HepG2 (cell line): Measurements from ENCODE around the gene IL11RA. TPM values are rescaled to one million over a fixed set of nuclear protein-coding genes. Genes with fewer than 3 reads are reported as not detected.
A peak's percentile ranks its signal among the peaks of the same experiment; 100 is the strongest.

ENCODE experiments used
- ASH2L ChIP-seq: fragments of 300-600, 200-600 bp; sonication (generic); IDR thresholded peaks from 2 replicates; pipeline ENCODE4 v1.7.0; 2017; ENCODE audit warnings: low read depth, mild to moderate bottlenecking, moderate library complexity, mixed read lengths, low read length; ENCODE audit not compliant: insufficient read length
- CBX5 ChIP-seq: sonication (generic); formaldehyde crosslinking; IDR thresholded peaks from 2 replicates; pipeline ENCODE4 v1.4.0; 2020; ENCODE audit warnings: missing genetic modification reagents, borderline replicate concordance
- FOXM1 ChIP-seq: sonication (generic); formaldehyde crosslinking; IDR thresholded peaks from 2 replicates; pipeline ENCODE4 v1.5.0; 2020; ENCODE audit warnings: missing genetic modification reagents
- HHEX ChIP-seq: IDR thresholded peaks from 2 replicates; pipeline ENCODE4 v1.6.1; 2016; ENCODE audit warnings: control low read depth
- MLLT10 ChIP-seq: sonication (generic); formaldehyde crosslinking; IDR thresholded peaks from 2 replicates; pipeline ENCODE4 v1.4.0; 2020; ENCODE audit warnings: missing genetic modification reagents
- NCOA5 ChIP-seq: sonication (generic); formaldehyde crosslinking; IDR thresholded peaks from 2 replicates; pipeline ENCODE4 v1.4.0; 2020; ENCODE audit warnings: missing genetic modification reagents
- RFX1 ChIP-seq: fragments of 450-650 bp; IDR thresholded peaks from 2 replicates; pipeline ENCODE4 v1.6.1; 2017
- SIN3A ChIP-seq: IDR thresholded peaks from 2 replicates; pipeline ENCODE4 v1.6.1; 2011; ENCODE audit warnings: low read depth, mild to moderate bottlenecking, control low read depth, low read length, borderline replicate concordance
- SP1 ChIP-seq, 2 experiments: fragments of 450-650 bp in 1 of 2; sonication (generic) in 1 of 2; formaldehyde crosslinking in 1 of 2; IDR thresholded peaks; 2 replicates each; pipeline versions ENCODE4 v1.4.0 to v1.6.1; 2016 to 2020; ENCODE audit warnings: missing genetic modification reagents in 1 of 2
- TAF1 ChIP-seq: sonication (generic); formaldehyde crosslinking; IDR thresholded peaks from 2 replicates; pipeline ENCODE4 v1.4.0; 2020; ENCODE audit warnings: missing genetic modification reagents
- ZMYM4 ChIP-seq: sonication (generic); formaldehyde crosslinking; IDR thresholded peaks from 2 replicates; pipeline ENCODE4 v1.8.1; 2023; ENCODE audit warnings: mild to moderate bottlenecking, missing genetic modification reagents
- ZNF556 ChIP-seq: sonication (generic); formaldehyde crosslinking; IDR thresholded peaks from 2 replicates; pipeline ENCODE4 v1.4.0; 2020; ENCODE audit warnings: mild to moderate bottlenecking, missing genetic modification reagents, borderline replicate concordance
- ZNF605 ChIP-seq: sonication (generic); formaldehyde crosslinking; IDR thresholded peaks from 2 replicates; pipeline ENCODE4 v1.8.0; 2022; ENCODE audit warnings: mild to moderate bottlenecking, missing genetic modification reagents
- ZNF768 ChIP-seq: sonication (generic); formaldehyde crosslinking; IDR thresholded peaks from 2 replicates; pipeline ENCODE4 v1.4.0; 2020; ENCODE audit warnings: missing genetic modification reagents
- ZNF788 ChIP-seq: sonication (generic); formaldehyde crosslinking; IDR thresholded peaks from 2 replicates; pipeline ENCODE4 v1.5.0; 2020; ENCODE audit warnings: mild to moderate bottlenecking, missing genetic modification reagents, borderline replicate concordance
- polyA plus RNA-seq, 8 experiments: library from polyadenylated mRNA; depleted of rRNA in 3 of 8; stranded (reverse) in 7 of 8; unstranded in 1 of 8; fragments of >200 nt; fragmentation: Illumina TruSeq in 4 of 8; extraction: Trizol in 4 of 8; gene quantifications; 2 replicates each; pipeline versions ENCODE4 v1.2.1 to v1.2.3, GENCODE V29; 2011 to 2016; ENCODE audit warnings: low read depth in 4 of 8, missing spikeins in 1 of 8, mixed read lengths in 1 of 8; ENCODE audit not compliant: insufficient read depth in 1 of 8
- total RNA-seq, 5 experiments: library from RNA; depleted of rRNA; stranded (reverse); fragments of >200 nt; fragmentation: Illumina TruSeq; extraction: Trizol; gene quantifications; 2 replicates each; pipeline ENCODE4 v1.2.3, GENCODE V29; 2016; ENCODE audit warnings: low read depth in 1 of 5
- TF ChIP-seq, protein P1 (sequence below): sonication (generic); formaldehyde crosslinking; IDR thresholded peaks from 2 replicates; pipeline ENCODE4 v1.4.0; 2020; ENCODE audit warnings: missing genetic modification reagents, low read depth, mild to moderate bottlenecking, borderline replicate concordance
- TF ChIP-seq, protein P2 (sequence below): conservative IDR thresholded peaks from 2 replicates; pipeline ENCODE4 v1.6.1; 2018; ENCODE audit warnings: missing genetic modification reagents
- TF ChIP-seq, protein P3 (sequence below): IDR thresholded peaks from 2 replicates; pipeline ENCODE4 v1.6.1; 2018; ENCODE audit warnings: missing genetic modification reagents, mild to moderate bottlenecking, missing compliant biosample characterization
- TF ChIP-seq, protein P4 (sequence below): sonication (generic); formaldehyde crosslinking; IDR thresholded peaks from 2 replicates; pipeline ENCODE4; 2020; ENCODE audit warnings: missing genetic modification reagents, mild to moderate bottlenecking, borderline replicate concordance
- TF ChIP-seq, protein P5 (sequence below): sonication (generic); formaldehyde crosslinking; IDR thresholded peaks from 2 replicates; pipeline ENCODE4 v1.8.1; 2023; ENCODE audit warnings: mild to moderate bottlenecking, missing genetic modification reagents

The IL11RA gene
- total and polyA plus RNA-seq, 2 of the 13 experiments (the other 11 are each of a cell fraction or from before 2014, with no cell fraction given), result 2.0 to 4.2 TPM

DNA sequence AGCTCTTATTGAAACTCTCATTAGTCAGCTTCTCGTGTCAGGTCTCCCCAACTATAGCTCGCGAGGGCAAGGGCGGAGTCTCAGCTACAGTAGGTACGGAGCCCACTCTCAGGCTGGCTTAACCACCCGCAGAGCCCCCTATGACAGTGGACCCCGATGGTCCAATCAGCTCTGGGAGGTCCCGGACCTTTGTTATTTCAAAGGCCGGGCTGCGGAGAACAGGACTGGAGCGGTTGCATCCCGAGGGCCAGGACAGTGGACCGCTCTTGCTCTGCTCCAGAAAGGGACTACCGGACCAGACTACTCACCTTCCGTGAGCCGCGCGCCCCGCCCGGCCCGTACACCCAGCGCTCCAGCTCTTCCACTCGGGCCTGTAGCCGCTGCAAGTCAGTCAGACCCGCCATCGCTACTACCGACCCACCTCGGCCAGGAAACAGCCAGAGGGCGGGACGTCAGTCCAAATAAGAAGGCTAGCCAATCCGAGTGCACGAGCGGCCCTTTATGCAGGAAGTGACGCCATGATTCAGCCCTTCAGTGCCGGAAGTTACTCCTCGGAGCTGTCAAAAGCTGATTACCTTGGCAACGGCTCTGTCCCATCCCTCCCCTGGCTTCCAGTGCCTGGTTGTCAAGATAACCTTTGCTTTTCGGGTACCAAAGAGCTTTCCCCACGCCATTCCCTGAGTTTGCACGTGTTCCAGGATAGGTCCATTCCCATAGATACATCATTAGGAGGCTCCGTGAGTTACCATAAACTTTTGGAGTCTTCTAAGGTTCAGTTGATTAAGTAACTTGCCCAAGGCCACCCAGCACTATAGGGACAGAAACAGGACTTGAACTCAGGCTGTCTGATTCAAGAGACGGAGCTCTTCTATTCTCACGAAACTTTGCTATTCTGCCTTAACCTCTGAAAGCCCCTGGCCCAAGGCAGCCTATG, 31.7 kb upstream of the IL11RA start, which contains the start of gene DCTN3 (continued):
- TF ChIP-seq, protein P1, sequence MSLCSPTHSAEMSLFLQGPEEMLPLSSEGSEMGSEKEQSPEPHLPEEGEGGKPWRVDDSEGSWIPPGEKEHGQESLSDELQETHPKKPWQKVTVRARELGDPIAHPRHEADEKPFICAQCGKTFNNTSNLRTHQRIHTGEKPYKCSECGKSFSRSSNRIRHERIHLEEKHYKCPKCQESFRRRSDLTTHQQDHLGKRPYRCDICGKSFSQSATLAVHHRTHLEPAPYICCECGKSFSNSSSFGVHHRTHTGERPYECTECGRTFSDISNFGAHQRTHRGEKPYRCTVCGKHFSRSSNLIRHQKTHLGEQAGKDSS (CRISPR knock-in tag), result no peak
- TF ChIP-seq ZNF768 (CRISPR knock-in tag), result no peak; the same call in 1 of the 2 replicates
- TF ChIP-seq ASH2L, result peak; percentile 21
- TF ChIP-seq, protein P2, sequence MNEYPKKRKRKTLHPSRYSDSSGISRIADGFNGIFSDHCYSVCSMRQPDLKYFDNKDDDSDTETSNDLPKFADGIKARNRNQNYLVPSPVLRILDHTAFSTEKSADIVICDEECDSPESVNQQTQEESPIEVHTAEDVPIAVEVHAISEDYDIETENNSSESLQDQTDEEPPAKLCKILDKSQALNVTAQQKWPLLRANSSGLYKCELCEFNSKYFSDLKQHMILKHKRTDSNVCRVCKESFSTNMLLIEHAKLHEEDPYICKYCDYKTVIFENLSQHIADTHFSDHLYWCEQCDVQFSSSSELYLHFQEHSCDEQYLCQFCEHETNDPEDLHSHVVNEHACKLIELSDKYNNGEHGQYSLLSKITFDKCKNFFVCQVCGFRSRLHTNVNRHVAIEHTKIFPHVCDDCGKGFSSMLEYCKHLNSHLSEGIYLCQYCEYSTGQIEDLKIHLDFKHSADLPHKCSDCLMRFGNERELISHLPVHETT, result no peak
- peak; percentile 93 for TF ChIP-seq SIN3A
- no peak for TF ChIP-seq SP1 (IDR thresholded peaks at IDR 0.05)
- 0 out of 2 replicates have a peak, but pooled peaks have one; percentile 28 for TF ChIP-seq SP1 (CRISPR knock-in tag; IDR thresholded peaks at IDR 0.05)
- TF ChIP-seq NCOA5 (CRISPR knock-in tag), result no peak
- TF ChIP-seq, protein P3, sequence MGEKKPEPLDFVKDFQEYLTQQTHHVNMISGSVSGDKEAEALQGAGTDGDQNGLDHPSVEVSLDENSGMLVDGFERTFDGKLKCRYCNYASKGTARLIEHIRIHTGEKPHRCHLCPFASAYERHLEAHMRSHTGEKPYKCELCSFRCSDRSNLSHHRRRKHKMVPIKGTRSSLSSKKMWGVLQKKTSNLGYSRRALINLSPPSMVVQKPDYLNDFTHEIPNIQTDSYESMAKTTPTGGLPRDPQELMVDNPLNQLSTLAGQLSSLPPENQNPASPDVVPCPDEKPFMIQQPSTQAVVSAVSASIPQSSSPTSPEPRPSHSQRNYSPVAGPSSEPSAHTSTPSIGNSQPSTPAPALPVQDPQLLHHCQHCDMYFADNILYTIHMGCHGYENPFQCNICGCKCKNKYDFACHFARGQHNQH (CRISPR knock-in tag), result 0 out of 2 replicates have a peak, but pooled peaks have one; percentile 52
- TF ChIP-seq TAF1 (CRISPR knock-in tag), result peak; percentile 52; the same call in 1 of the 2 replicates
- peak; percentile 64; the same call in 1 of the 2 replicates for TF ChIP-seq RFX1
- TF ChIP-seq, protein P4, sequence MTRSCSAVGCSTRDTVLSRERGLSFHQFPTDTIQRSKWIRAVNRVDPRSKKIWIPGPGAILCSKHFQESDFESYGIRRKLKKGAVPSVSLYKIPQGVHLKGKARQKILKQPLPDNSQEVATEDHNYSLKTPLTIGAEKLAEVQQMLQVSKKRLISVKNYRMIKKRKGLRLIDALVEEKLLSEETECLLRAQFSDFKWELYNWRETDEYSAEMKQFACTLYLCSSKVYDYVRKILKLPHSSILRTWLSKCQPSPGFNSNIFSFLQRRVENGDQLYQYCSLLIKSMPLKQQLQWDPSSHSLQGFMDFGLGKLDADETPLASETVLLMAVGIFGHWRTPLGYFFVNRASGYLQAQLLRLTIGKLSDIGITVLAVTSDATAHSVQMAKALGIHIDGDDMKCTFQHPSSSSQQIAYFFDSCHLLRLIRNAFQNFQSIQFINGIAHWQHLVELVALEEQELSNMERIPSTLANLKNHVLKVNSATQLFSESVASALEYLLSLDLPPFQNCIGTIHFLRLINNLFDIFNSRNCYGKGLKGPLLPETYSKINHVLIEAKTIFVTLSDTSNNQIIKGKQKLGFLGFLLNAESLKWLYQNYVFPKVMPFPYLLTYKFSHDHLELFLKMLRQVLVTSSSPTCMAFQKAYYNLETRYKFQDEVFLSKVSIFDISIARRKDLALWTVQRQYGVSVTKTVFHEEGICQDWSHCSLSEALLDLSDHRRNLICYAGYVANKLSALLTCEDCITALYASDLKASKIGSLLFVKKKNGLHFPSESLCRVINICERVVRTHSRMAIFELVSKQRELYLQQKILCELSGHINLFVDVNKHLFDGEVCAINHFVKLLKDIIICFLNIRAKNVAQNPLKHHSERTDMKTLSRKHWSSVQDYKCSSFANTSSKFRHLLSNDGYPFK, result peak; percentile 89; the same call in 1 of the 2 replicates
- peak; percentile 23; the same call in 1 of the 2 replicates for TF ChIP-seq CBX5 (CRISPR knock-in tag)
- TF ChIP-seq ZNF605 (CRISPR knock-in tag), result no peak; the same call in 1 of the 2 replicates
- TF ChIP-seq, protein P5, sequence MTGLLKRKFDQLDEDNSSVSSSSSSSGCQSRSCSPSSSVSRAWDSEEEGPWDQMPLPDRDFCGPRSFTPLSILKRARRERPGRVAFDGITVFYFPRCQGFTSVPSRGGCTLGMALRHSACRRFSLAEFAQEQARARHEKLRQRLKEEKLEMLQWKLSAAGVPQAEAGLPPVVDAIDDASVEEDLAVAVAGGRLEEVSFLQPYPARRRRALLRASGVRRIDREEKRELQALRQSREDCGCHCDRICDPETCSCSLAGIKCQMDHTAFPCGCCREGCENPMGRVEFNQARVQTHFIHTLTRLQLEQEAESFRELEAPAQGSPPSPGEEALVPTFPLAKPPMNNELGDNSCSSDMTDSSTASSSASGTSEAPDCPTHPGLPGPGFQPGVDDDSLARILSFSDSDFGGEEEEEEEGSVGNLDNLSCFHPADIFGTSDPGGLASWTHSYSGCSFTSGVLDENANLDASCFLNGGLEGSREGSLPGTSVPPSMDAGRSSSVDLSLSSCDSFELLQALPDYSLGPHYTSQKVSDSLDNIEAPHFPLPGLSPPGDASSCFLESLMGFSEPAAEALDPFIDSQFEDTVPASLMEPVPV (CRISPR knock-in tag), result 0 out of 2 replicates have a peak, but pooled peaks have one; percentile 26
- no peak for TF ChIP-seq FOXM1 (CRISPR knock-in tag)
- peak; percentile 65 for TF ChIP-seq ZMYM4 (CRISPR knock-in tag)
- TF ChIP-seq ZNF556 (CRISPR knock-in tag), result no peak
- no peak for TF ChIP-seq MLLT10 (CRISPR knock-in tag)
- 0 out of 2 replicates have a peak, but pooled peaks have one; percentile 51 for TF ChIP-seq HHEX (CRISPR knock-in tag)
- peak; percentile 49; the same call in 1 of the 2 replicates for TF ChIP-seq ZNF788 (CRISPR knock-in tag)
